GM18498 (cell line): Measurements from ENCODE around the gene PDZD11.
"Not testable (repeated sequence)": the region's sequence is repeated elsewhere in the genome, so short reads cannot be mapped to it uniquely, and the experiment has no call there.

Experiments used
- ATAC-seq: cut with Tn5 transposase; IDR thresholded peaks from one replicate; pipeline ENCODE4 v1.9.1; 2021; ENCODE audit warnings: mild to moderate bottlenecking, moderate library complexity; ENCODE audit not compliant: unreplicated experiment

The PDZD11 gene

GRCh38 chrX:70289793-70290770 is at the start of gene PDZD11, which contains the start of gene KIF4A:
PDZD11 (minus strand) TSS chrX:70289927; CDS start chrX:70289341, 586 bp downstream.
KIF4A (plus strand) TSS chrX:70290104; CDS start chrX:70290459, 355 bp downstream.
- peak; percentile 99 for ATAC-seq

- no peak for ATAC-seq
Measured at GRCh38 chrX:70338290-70338689, 48.6 kb upstream of the PDZD11 start.

- peak; percentile 100 for ATAC-seq
Measured at GRCh38 chrX:70336767-70337166, 47.0 kb upstream of the PDZD11 start.

GRCh38 chrX:70332600-70332999 is 42.9 kb upstream of the PDZD11 start:
- no peak for ATAC-seq

GRCh38 chrX:70331161-70331560 is 41.4 kb upstream of the PDZD11 start:
- ATAC-seq, result no peak

- no peak for ATAC-seq
Measured at GRCh38 chrX:70324326-70324725, 34.6 kb upstream of the PDZD11 start.

- not testable (repeated sequence) for ATAC-seq
Measured at GRCh38 chrX:70323628-70324027, 33.9 kb upstream of the PDZD11 start.

GRCh38 chrX:70322784-70323183 is 33.1 kb upstream of the PDZD11 start:
- no peak for ATAC-seq

GRCh38 chrX:70313503-70313902 is 23.8 kb upstream of the PDZD11 start:
- no peak for ATAC-seq

- ATAC-seq, result no peak
Measured at GRCh38 chrX:70301716-70302115, 12.0 kb upstream of the PDZD11 start.

GRCh38 chrX:70293621-70294020 is 3.9 kb upstream of the PDZD11 start:
- no peak for ATAC-seq

- ATAC-seq, result no peak
Measured at GRCh38 chrX:70292788-70293187, 3.1 kb upstream of the PDZD11 start.

- ATAC-seq, result no peak
Measured at GRCh38 chrX:70289168-70289792, 447 bp downstream of the PDZD11 start.

GRCh38 chrX:70281951-70282350 is 7.8 kb downstream of the PDZD11 start, which contains the start of gene RAB41:
RAB41 (plus strand) TSS chrX:70282172; CDS start chrX:70282218, 46 bp downstream.
- ATAC-seq, result no peak

- ATAC-seq, result no peak
Measured at GRCh38 chrX:70280573-70280972, 9.2 kb downstream of the PDZD11 start.

- ATAC-seq, result no peak
Measured at GRCh38 chrX:70279081-70279480, 10.6 kb downstream of the PDZD11 start.

- not testable (repeated sequence) for ATAC-seq
Measured at GRCh38 chrX:70274029-70274428, 15.7 kb downstream of the PDZD11 start.

GRCh38 chrX:70268034-70268433 is 21.7 kb downstream of the PDZD11 start, which contains the start of gene ARR3:
ARR3 (plus strand) TSS chrX:70268334; CDS start chrX:70269386, 1,052 bp downstream.
- ATAC-seq, result no peak

- ATAC-seq, result no peak
Measured at GRCh38 chrX:70264784-70265183, 24.9 kb downstream of the PDZD11 start.

GRCh38 chrX:70262952-70263567 is 26.7 kb downstream of the PDZD11 start:
- no peak for ATAC-seq

- no peak for ATAC-seq
Measured at GRCh38 chrX:70260104-70260503, 29.6 kb downstream of the PDZD11 start, which contains the start of gene P2RY4. P2RY4 (minus strand) TSS chrX:70260204; CDS start chrX:70259624, 580 bp downstream.
